Effector CD4-positive, alpha-beta T cell (primary cell): ENCODE measurements around the gene ZNF597.

ENCODE experiments used
- DNase-seq: peaks from one replicate; pipeline ENCODE4 v3.0.0-alpha.2; 2020

Gene ZNF597

GRCh38 chr16:3444032-3444388, 706 bp upstream of the ZNF597 start:
- no peak for DNase-seq

GRCh38 chr16:3439637-3440036, 3.7 kb downstream of the ZNF597 start:
- no peak for DNase-seq

GRCh38 chr16:3434373-3434772, 8.9 kb downstream of the ZNF597 start:
- no peak for DNase-seq

- no peak for DNase-seq
These were observed 11.5 kb downstream of the ZNF597 start for GRCh38 chr16:3431779-3432219.

GRCh38 chr16:3413730-3414379, 29.4 kb downstream of the ZNF597 start:
- DNase-seq, result no peak

GRCh38 chr16:3408561-3409197, 34.6 kb downstream of the ZNF597 start:
- DNase-seq, result no peak

- no peak for DNase-seq
These were observed 41.4 kb downstream of the ZNF597 start for GRCh38 chr16:3401719-3402397.

GRCh38 chr16:3400779-3401688, 42.3 kb downstream of the ZNF597 start, which contains the start of the genes ZNF174 and ZSCAN32:
Gene ZNF174 (plus strand): TSS chr16:3401215. CDS start chr16:3402005, 790 bp downstream.
Gene ZSCAN32 (minus strand): TSS chr16:3401004. CDS start chr16:3397557, 3,447 bp downstream.
- peak; percentile 98 for DNase-seq

- no peak for DNase-seq
These were observed 42.9 kb downstream of the ZNF597 start for GRCh38 chr16:3400446-3400778.

GRCh38 chr16:3389663-3390338, 53.5 kb downstream of the ZNF597 start:
- no peak for DNase-seq

GRCh38 chr16:3388325-3388724, 55.0 kb downstream of the ZNF597 start:
- DNase-seq, result no peak

GRCh38 chr16:3383045-3383448, 60.3 kb downstream of the ZNF597 start:
- DNase-seq, result no peak
